ENCODE data around the gene SLC49A4. TPM values are rescaled to one million over a fixed set of nuclear protein-coding genes. Genes with fewer than 3 reads are reported as not detected.

SLC49A4 gene
- total RNA-seq, 1 experiment from 2014 or later: 16.1 TPM

GRCh38 chr3:122926322-122926721 lies 131.5 kb downstream of the SLC49A4 start:
- DNase-seq: no peak
- BruUV-seq (replicated peaks): no TSS peak
- no peak overlapping the region for H3K27ac Mint-ChIP-seq (ENCODE audit: unreplicated experiment)
- H3K9me3 Mint-ChIP-seq (ENCODE audit: low read depth, unreplicated experiment): no peaks in the 10 kb centered on the region
- H3K4me1 Mint-ChIP-seq (ENCODE audit: low read depth, unreplicated experiment): no peaks in the 10 kb centered on the region
- no peak overlapping the region for H3K4me3 Mint-ChIP-seq (ENCODE audit: low read depth, unreplicated experiment)
- CTCF ChIA-PET: no interaction called here
- no peak for TF ChIP-seq CTCF (IDR thresholded peaks at IDR 0.05; ENCODE audit: unreplicated experiment)
- H3K36me3 Mint-ChIP-seq (ENCODE audit: insufficient read depth, unreplicated experiment): no peaks in the 10 kb centered on the region
- H3K27me3 Mint-ChIP-seq (ENCODE audit: unreplicated experiment): peaks cover 46% of the 10 kb centered on the region
- intact Hi-C loops (cut with micrococcal nuclease; ENCODE audit: unreplicated experiment): no loop called here

GRCh38 chr3:122926811-122927210 lies 131.9 kb downstream of the SLC49A4 start:
- CTCF ChIA-PET: no interaction called here
- no peak for DNase-seq
- no peaks in the 10 kb centered on the region for H3K4me1 Mint-ChIP-seq (ENCODE audit: low read depth, unreplicated experiment)
- H3K9me3 Mint-ChIP-seq (ENCODE audit: low read depth, unreplicated experiment): no peaks in the 10 kb centered on the region
- H3K4me3 Mint-ChIP-seq (ENCODE audit: low read depth, unreplicated experiment): no peak overlapping the region
- TF ChIP-seq CTCF (IDR thresholded peaks at IDR 0.05; ENCODE audit: unreplicated experiment): no peak
- H3K27me3 Mint-ChIP-seq (ENCODE audit: unreplicated experiment): peaks cover 46% of the 10 kb centered on the region
- H3K27ac Mint-ChIP-seq (ENCODE audit: unreplicated experiment): no peak overlapping the region
- no TSS peak for BruUV-seq (replicated peaks)
- intact Hi-C loops (cut with micrococcal nuclease; ENCODE audit: unreplicated experiment): no loop called here
- no peaks in the 10 kb centered on the region for H3K36me3 Mint-ChIP-seq (ENCODE audit: insufficient read depth, unreplicated experiment)

- TF ChIP-seq CTCF (IDR thresholded peaks at IDR 0.05; ENCODE audit: unreplicated experiment): no peak
- CTCF ChIA-PET: no interaction called here
- no TSS peak for BruUV-seq (replicated peaks)
- intact Hi-C loops (cut with micrococcal nuclease; ENCODE audit: unreplicated experiment): no loop called here
- Mint-ChIP-seq H3K27ac (ENCODE audit: unreplicated experiment) (no peak overlapping the region), H3K27me3 (ENCODE audit: unreplicated experiment) (peaks cover 49% of the 10 kb centered on the region), H3K9me3 (ENCODE audit: low read depth, unreplicated experiment) (no peaks in the 10 kb centered on the region), H3K36me3 (ENCODE audit: insufficient read depth, unreplicated experiment) (no peaks in the 10 kb centered on the region), H3K4me3 (ENCODE audit: low read depth, unreplicated experiment) (no peak overlapping the region), H3K4me1 (ENCODE audit: low read depth, unreplicated experiment) (no peaks in the 10 kb centered on the region)
- no peak for DNase-seq
Measured at GRCh38 chr3:122927726-122928125, 132.9 kb downstream of the SLC49A4 start.

- BruUV-seq (replicated peaks): no TSS peak
- intact Hi-C loops (cut with micrococcal nuclease; ENCODE audit: unreplicated experiment): no loop called here
- CTCF ChIA-PET: no interaction called here
- DNase-seq: no peak
- H3K27me3 Mint-ChIP-seq (ENCODE audit: unreplicated experiment): peaks cover 58% of the 10 kb centered on the region
- TF ChIP-seq CTCF (IDR thresholded peaks at IDR 0.05; ENCODE audit: unreplicated experiment): no peak
- no peaks in the 10 kb centered on the region for H3K4me1 Mint-ChIP-seq (ENCODE audit: low read depth, unreplicated experiment)
- no peak overlapping the region for H3K27ac Mint-ChIP-seq (ENCODE audit: unreplicated experiment)
- no peaks in the 10 kb centered on the region for H3K9me3 Mint-ChIP-seq (ENCODE audit: low read depth, unreplicated experiment)
- H3K36me3 Mint-ChIP-seq (ENCODE audit: insufficient read depth, unreplicated experiment): no peaks in the 10 kb centered on the region
- no peak overlapping the region for H3K4me3 Mint-ChIP-seq (ENCODE audit: low read depth, unreplicated experiment)
Measured at GRCh38 chr3:122928396-122929187, 133.7 kb downstream of the SLC49A4 start.

Data from Calu3 (cell line).